Large intestine (tissue), 3 donors: ENCODE data around the gene NME3. TPM values are rescaled to one million over a fixed set of nuclear protein-coding genes. Genes with fewer than 3 reads are reported as not detected.

Source experiments
- DNase-seq, 2 donors: peaks; one replicate each; pipeline versions ENCODE4 v3.0.0 to v3.0.0-alpha.2; 2013
- H3K27ac ChIP-seq: one replicate; pipeline ENCODE4 v1.5.1; 2013; ENCODE audit warnings: low read length
- H3K27me3 ChIP-seq: 2 replicates; pipeline ENCODE4 v1.6.1; 2013; ENCODE audit warnings: low read length; ENCODE audit not compliant: control insufficient read depth, insufficient read depth
- H3K36me3 ChIP-seq: 2 replicates; pipeline ENCODE4 v1.6.1; 2013; ENCODE audit warnings: low read length; ENCODE audit not compliant: control insufficient read depth, insufficient read depth
- H3K4me1 ChIP-seq: one replicate; pipeline ENCODE4 v1.6.1; 2013; ENCODE audit warnings: low read length; ENCODE audit not compliant: control insufficient read depth, insufficient read depth
- H3K4me3 ChIP-seq: one replicate; pipeline ENCODE4 v1.5.1; 2013; ENCODE audit warnings: low read length
- H3K9me3 ChIP-seq: one replicate; pipeline ENCODE4 v1.6.1; 2013; ENCODE audit warnings: mild to moderate bottlenecking, low read depth, low read length, moderate library complexity; ENCODE audit not compliant: control insufficient read depth
- WGBS: methylation state at CpG from one replicate; pipeline ENCODE4 v1.1.5; 2013; ENCODE audit warnings: low lambda C conversion rate; ENCODE audit not compliant: insufficient coverage; 5-methylcytosine and 5-hydroxymethylcytosine counted together
- polyA plus RNA-seq: library from polyadenylated mRNA; unstranded; fragments of 120-200 nt; gene quantifications from one replicate; pipeline ENCODE4 v1.2.1, GENCODE V29; 2013

NME3 gene
- polyA plus RNA-seq, 1 donor, result 57.7 TPM

DNA sequence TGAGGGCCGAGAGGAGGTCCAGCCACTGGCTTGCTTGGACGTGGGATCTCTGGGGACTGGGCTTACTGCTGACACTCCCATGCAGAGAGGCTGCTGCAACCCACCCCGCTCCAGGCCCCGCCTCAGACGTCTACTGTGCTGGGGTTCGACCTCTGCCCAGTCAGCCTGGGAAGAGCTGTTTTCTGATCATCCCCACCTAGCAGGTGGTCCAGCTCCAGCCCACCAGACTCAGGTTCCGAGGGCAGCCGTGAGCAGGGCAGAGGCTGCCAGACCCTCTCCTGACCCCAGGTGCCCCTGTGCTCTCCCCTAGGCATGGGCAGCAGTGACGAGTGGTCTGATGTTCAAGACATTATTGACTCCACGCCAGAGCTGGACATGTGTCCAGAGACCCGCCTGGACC, 23.4 kb downstream of the NME3 start:
- DNase-seq, result no peak
- Histone ChIP-seq H3K4me1 (no peaks in the 10 kb centered on the region), H3K9me3 (no peaks in the 10 kb centered on the region), H3K27me3 (no peaks in the 10 kb centered on the region), H3K27ac (no peak overlapping the region), H3K36me3 (peaks cover 79% of the 10 kb centered on the region), H3K4me3 (no peak overlapping the region)
- no CpG with 5 or more reads among the region's 11 CpGs for WGBS

DNA sequence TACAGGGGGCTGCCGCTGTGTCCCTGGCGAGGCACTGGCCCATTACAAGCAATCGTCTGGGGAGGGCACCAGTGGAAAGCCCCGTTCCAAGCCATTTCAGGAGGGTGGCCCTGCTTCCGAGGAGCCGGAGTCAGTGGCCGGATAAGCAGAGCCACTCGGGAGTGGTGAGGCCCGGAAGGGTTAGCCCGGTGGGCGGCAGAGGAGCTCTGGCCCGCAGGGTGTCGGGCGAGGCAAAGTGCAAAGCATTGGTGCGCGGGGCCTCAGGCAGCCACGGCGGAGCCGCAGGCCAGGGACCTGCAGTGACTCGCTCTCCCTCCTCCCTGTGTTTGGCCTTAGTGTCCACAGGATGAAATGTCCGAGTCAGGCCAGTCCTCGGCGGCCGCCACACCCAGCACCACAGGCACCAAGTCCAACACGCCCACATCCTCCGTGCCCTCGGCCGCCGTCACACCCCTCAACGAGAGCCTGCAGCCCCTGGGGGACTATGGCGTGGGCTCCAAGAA, 24.6 kb downstream of the NME3 start:
- Histone ChIP-seq H3K27me3 (no peaks in the 10 kb centered on the region), H3K4me3 (no peak overlapping the region), H3K4me1 (no peaks in the 10 kb centered on the region), H3K36me3 (peaks cover 74% of the 10 kb centered on the region), H3K9me3 (no peaks in the 10 kb centered on the region), H3K27ac (no peak overlapping the region)
- DNase-seq, result no peak
- WGBS, result no CpG with 5 or more reads among the region's 31 CpGs

DNA sequence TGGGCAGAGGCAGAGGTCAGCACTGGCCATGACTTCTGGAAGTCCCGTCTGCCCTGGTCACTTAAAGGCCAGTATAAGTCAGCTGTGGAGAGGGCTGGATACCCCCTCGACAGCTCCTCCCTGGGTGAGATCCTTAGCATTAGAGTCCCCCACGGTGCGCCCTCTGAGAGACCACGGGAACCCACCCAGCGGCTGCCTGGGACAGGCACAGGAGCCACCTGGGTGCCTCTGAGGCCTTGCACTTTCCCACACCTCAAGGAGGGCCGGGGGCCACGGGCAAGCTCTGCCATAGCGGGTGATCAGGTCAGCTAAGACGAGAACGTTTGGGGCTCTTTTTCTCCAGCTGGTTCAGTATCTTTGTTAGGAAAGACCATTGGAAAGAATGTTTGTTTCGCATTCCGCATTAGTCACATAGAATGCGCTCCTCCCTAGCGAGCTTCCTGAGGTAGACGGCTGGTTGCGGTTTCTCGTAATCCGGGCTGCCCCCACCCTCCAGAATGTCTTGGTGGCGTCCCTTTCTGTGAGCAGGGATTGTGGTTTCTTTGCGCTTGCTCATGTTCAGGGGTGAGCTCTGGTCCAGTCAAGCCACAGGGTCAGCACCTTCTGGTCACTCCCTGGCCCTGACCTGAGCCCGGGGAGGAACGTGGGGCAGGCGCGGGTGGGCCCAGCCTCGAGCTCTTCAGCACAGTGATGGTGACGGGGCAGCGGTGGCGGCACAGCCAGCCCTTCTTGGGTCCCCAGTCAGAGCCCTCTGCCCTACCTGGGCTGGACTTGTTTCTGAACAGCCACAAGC, 25.2 kb downstream of the NME3 start:
- whole genome bisulfite sequencing, result no CpG with 5 or more reads among the region's 29 CpGs
- DNase-seq, result no peak
- Histone ChIP-seq H3K27ac (no peak overlapping the region), H3K9me3 (no peaks in the 10 kb centered on the region), H3K36me3 (peaks cover 73% of the 10 kb centered on the region), H3K27me3 (no peaks in the 10 kb centered on the region), H3K4me3 (no peak overlapping the region), H3K4me1 (no peaks in the 10 kb centered on the region)

DNA sequence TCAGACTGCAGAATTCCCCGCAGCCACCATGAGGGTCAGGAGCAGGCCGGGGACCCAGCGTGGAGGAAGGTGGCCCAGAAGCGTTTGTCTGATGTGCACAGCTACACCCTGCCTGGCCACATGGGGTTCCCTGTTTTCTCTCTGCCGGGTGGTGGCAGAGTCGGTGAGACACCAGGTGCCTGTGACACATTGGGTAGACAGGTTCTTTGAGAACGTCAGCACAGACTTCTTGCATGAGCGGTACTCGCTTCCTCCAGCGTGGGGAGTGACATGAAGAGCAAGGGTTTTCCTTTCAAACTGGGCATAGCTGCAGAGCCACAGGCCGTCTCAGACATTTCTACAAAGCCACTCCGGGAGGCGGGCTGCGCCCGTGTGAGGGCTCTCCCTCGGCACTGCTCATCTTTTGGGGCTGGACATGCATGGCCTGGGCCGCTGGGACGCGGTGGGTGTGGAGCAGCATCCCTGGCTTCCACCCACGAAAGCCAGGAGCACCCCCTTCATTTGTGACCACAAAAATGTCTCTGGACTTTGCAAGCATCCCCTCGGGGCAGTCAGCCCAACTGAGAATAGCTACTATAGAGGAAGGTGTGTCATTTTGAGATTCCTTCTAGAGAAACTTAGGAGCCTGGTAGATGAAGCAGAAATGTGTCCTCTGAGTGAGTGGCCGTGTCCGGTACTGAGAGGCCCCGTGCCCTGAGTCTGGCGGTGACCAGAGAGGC, 26.0 kb downstream of the NME3 start:
- no CpG with 5 or more reads among the region's 25 CpGs for WGBS
- no peaks in the 10 kb centered on the region for H3K9me3 ChIP-seq
- no peaks in the 10 kb centered on the region for H3K27me3 ChIP-seq
- no peak overlapping the region for H3K27ac ChIP-seq
- H3K36me3 ChIP-seq, result peaks cover 73% of the 10 kb centered on the region
- DNase-seq, result no peak
- H3K4me3 ChIP-seq, result no peak overlapping the region
- no peaks in the 10 kb centered on the region for H3K4me1 ChIP-seq

DNA sequence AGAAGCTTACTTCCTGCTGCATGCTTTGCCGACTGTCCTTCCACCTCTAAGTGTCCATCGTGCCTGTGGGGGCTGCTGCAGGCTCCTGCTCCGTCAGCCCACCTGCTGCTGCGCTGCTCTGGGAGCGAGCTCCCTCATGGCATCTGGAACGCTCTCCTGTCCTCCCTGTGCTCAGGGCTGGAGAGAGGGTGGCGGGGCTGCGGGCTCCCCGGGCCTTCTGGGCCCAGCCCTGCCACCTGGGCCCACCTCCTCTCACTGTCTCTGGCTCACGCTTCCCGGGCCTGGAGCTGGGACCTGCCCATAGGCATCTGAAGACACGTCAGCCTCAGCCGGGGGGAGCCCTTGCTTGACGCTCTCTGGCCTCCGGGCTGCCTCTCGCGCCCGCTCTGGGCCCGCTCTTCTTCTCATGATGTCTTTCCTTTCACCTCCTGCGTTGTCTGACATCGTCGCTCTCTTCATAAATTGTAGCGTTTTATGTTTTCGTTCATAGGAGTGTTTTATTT, 27.0 kb downstream of the NME3 start:
- Histone ChIP-seq H3K36me3 (peaks cover 71% of the 10 kb centered on the region), H3K4me3 (no peak overlapping the region), H3K27me3 (no peaks in the 10 kb centered on the region), H3K9me3 (peaks cover 5% of the 10 kb centered on the region), H3K27ac (no peak overlapping the region), H3K4me1 (no peaks in the 10 kb centered on the region)
- 100% methylated on average over 8 of the region's 24 CpGs for WGBS
- DNase-seq, result no peak

DNA sequence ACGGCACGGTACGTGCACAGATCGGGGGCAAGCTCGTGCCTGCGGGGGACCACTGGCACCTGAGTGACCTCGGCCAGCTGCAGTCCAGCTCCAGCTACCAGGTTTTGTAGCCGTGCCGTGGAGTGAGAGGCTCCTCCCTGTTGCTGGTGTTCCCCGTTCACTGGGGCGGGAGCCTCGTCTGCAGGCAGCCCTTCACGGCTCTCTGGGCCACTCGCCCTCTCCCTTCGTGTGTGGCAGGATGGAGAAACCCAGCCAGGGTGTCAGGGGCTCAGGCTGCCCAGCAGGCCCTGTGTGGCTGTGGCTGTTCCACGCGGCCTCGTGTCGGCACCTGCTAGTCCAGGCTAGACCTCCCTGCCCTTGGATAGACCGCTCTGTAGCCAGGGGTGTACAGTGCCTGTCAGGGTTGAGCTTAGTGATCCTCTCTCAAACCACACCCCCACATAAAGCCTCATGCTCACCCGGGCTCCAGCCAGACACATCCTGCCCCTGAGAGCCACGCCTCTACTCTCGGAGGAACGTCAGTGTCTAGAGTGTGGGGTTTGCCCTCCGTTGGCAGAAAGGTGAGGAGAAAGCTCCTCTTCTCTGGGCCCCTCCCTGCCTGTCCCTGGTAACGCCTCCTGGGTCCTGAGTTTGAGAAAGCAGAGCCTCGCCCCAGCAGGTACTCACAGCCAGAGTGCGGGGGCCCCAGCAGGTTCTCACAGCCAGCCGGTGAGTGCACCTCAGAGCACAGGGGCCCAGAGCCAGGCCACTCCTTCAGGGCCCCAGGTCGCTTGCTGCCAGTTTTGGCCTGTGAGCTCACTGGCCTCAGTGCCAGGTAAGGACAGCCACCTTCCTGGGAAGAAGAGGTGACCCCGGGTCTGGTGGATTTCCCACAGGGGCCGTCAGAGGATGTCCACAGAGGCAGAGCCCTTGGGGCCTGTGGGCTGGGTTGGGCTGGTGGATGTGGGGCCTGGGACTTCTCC, 27.7 kb downstream of the NME3 start:
- Histone ChIP-seq H3K27ac (no peak overlapping the region), H3K4me1 (no peaks in the 10 kb centered on the region), H3K9me3 (peaks cover 8% of the 10 kb centered on the region), H3K4me3 (no peak overlapping the region), H3K27me3 (no peaks in the 10 kb centered on the region), H3K36me3 (peaks cover 64% of the 10 kb centered on the region)
- no CpG with 5 or more reads among the region's 32 CpGs for WGBS
- DNase-seq, result no peak

DNA sequence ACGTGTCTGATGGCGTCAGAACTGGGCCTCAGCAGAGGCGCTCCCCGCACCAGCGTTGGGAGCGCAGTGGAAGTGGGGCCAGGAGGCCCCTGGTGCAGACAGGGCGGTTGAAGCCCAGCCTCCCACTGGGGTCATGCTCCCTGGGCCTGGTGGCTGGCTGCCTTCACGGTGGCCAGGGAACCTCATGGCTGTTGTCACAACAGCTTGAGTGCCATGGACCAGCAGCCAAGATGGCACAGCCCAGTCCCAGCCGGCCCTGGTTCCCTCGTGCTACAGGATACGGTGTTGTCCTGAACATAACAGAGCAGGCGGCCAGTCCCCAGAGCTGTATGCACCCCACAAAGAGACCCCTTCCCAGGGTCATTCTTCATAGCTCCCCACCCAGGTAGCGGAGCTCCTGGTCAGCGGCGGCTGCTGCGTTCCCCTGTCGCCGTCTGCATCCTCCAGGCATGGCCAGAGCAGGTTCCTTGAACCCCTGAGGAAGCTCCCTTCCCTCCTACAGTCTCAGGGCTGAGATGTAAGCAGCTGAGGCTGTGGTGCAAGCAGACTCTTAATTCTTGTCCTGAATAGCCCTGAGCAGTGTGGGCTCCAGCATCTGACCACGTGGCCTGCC, 29.7 kb downstream of the NME3 start:
- Histone ChIP-seq H3K27ac (no peak overlapping the region), H3K27me3 (no peaks in the 10 kb centered on the region), H3K4me1 (no peaks in the 10 kb centered on the region), H3K9me3 (peaks cover 9% of the 10 kb centered on the region), H3K36me3 (peaks cover 47% of the 10 kb centered on the region), H3K4me3 (no peak overlapping the region)
- WGBS, result no CpG with 5 or more reads among the region's 19 CpGs
- no peak for DNase-seq

DNA sequence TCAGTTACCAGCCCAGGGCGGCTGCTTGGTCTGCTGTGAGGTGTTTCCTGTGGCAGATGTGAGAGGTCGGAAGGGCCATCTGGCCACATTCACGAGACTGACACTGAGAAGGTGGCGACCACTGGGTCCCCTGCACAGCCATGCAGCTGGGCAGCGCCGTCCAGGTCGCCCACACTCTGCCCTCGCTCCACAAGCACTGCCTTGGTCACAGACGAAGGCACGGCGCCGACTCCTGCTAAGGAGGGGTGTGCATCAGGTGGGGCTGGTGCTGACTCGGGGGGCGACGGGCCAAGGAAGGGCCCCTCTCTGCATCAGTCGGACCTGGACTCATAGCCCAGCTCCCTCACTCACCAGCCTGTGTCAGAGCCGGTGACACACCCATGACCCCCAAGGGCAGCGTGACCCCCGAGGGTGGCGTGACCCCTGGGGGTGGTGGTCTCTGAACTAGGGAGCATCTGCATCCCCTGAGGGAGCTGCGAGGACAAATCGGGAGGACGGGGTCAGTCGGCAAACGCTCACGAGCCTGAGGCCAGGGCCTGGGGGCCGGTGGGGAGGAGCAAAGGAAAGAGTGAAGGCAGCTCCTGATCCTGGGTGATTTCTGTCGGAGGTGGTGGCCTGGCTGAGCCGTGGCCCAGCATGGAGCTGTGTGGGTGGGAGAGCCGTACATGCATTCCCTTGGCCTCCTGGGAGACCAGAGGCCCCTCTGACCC, 30.4 kb downstream of the NME3 start:
- H3K36me3 ChIP-seq, result peaks cover 42% of the 10 kb centered on the region
- H3K9me3 ChIP-seq, result peaks cover 16% of the 10 kb centered on the region
- no peak for DNase-seq
- WGBS, result no CpG with 5 or more reads among the region's 30 CpGs
- H3K27ac ChIP-seq, result no peak overlapping the region
- no peaks in the 10 kb centered on the region for H3K4me1 ChIP-seq
- no peaks in the 10 kb centered on the region for H3K27me3 ChIP-seq
- H3K4me3 ChIP-seq, result no peak overlapping the region

DNA sequence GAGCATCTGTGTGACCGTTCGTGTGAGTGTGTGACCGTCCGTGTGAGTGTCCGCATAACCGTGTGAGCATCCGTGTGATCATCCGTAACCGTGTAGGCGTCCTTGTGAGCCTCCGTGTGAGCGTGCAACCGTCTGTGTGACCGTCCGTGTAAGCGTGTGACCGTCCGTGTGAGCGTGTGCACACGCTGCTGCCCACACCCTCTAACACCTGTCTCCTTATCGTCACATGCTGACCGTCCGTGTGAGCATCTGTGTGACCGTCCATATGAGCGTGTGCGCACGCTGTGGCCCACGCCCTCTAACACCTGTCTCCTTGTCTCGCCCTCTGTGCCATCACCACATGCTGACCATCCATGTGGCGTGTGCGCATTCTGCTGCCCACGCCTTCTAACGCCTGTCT, 31.1 kb downstream of the NME3 start:
- no peak for DNase-seq
- Histone ChIP-seq H3K4me1 (no peaks in the 10 kb centered on the region), H3K36me3 (peaks cover 35% of the 10 kb centered on the region), H3K4me3 (no peak overlapping the region), H3K27ac (no peak overlapping the region), H3K27me3 (no peaks in the 10 kb centered on the region), H3K9me3 (peaks cover 16% of the 10 kb centered on the region)
- WGBS, result no CpG with 5 or more reads among the region's 33 CpGs
